GM19397 (cell line): ENCODE data around the gene HCN4.

ENCODE experiments used
- ATAC-seq: cut with Tn5 transposase; IDR thresholded peaks from one replicate; pipeline ENCODE4 v1.9.1; 2021; ENCODE audit warnings: mild to moderate bottlenecking, moderate library complexity; ENCODE audit not compliant: unreplicated experiment

Gene HCN4

DNA sequence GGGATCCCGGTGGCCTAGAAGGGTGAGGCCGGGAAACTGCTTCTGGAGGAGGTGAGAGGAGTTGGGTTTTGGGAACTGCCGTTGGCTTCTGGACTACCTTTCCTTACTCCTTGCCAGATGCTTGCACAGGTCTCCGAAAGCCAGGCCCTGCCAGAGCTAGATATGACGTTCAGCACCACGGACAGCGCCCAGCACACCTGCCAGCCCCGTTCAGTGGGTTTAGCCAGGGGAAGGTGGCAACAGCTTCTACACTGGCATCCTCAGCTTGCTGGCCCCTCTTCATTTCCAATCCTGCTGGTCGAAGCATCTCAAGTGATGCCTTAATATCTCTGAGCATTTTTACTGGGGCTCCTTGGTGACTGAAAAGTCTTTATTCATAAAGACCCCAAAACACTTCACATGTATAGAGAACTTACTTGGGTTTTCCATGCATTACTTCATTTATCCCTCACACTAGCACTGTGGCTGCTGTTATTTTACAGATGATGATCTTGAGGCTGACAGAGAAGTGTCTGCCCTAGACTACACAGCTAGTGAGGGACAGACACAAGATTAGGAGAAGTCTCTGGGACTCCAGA is 21.9 kb downstream of the HCN4 start:
- ATAC-seq, result no peak

DNA sequence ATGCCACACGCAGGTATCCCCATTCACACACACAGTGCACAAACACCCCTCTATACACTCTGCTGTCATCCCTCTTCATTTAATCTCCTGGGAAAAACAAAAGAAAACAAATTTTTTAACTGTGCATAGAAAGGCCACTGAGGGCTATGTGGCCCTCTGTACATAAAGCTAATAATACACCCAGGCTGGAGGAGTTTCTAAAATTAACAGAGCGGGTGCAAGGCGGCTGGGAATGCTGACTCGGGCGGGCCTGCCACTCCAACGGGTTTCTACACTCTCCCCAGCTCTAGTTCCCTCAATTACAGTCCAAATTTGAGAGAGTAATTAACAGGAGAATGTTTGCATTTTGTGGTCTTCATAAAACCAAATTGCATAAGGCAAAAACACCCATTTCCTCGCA is 23.1 kb downstream of the HCN4 start:
- no peak for ATAC-seq

- ATAC-seq, result no peak
Observed at GRCh38 chr15:73344056-73344455, 24.7 kb downstream of the HCN4 start.

DNA sequence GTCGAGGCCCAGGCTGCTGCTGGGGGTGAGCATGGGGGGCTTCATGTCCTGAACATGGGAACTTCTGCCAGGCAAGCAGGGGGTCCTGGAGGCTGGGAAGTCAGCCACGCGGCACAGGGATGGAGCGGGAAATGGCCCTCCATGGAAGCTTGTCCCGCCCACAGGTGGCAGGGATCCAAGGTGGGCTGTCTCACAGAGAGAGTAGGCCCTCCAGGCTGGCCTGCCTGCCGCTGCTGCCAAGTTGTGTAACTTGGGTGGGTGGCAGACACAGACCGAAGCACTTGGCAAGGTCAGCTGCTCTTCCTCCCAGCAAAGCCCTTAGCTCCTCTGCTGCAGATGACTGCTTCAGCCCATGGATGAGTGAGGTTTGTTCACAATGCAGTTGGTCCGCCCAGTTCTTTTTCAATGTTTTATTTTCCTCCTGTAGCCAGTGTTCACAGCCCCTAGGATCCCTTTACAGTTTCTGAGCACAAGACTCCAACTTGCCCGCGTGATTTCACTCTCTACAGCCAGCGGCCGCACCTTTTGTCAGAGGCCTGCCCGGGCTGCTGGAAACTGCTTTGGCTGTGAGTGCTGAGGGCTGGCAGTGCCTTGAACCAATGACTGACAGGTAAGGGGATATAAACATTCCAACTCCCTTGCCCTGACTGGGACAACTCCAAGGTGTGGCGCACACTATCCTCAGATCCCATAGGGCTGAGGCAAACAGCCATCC is 26.7 kb downstream of the HCN4 start:
- no peak for ATAC-seq

GRCh38 chr15:73340502-73341192 is 28.1 kb downstream of the HCN4 start:
- no peak for ATAC-seq

DNA sequence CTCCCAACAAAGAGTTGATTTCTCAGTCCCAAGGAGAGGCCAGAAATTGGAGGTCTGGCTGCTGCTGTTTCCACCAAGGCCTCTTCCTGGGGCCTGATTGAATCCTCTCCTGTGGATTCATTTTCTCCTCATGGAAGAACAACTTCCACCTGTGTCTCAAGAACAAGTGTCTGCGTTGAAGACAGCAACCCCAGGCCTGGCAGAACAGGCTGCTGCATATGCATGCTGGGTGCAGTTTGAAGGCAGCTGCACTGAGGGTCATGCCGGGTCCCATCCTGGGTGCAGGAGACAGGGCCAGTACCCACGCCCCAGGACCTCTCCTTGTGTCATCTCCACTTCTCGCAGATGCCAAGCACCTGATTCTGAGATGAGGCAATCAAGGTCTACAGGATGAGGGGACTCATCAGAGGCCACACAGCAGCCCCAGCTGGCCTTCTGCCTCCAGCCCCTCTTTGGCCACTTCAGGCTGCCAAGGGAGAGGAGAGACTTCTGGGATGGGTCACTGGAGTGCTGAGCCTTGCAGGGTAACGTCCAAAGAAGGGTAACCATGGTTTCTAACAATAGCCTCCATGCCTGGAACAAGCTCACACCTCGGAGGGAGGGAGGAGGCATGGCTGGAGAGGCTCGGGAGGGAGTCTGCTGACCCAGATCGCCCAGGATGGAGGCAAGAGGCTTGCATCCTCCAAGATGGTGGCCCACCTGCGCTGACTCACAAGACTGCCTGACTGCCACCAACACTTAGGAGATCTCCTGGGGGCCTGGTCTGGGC is 30.0 kb downstream of the HCN4 start:
- ATAC-seq, result no peak

DNA sequence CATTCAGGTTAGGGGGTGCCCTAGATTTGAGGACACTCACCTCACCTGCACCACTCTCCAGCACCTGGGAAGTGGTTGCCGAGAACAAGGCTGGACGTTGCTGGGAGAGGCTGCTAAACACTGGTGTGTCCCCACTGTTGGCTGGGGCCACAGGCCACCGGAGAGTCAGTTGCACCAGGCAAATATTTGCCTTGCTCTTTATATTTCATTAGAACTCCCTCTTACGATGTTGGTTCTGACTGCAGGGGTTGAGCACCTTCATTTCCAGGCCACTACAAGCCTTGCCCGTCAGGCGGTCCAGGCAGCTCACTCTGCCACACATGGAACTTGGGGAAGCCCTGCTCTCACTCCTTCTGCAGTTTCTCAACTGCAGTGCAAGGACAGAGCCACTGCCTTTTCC is 30.7 kb downstream of the HCN4 start:
- ATAC-seq, result no peak

GRCh38 chr15:73337187-73337586 is 31.6 kb downstream of the HCN4 start:
- no peak for ATAC-seq

DNA sequence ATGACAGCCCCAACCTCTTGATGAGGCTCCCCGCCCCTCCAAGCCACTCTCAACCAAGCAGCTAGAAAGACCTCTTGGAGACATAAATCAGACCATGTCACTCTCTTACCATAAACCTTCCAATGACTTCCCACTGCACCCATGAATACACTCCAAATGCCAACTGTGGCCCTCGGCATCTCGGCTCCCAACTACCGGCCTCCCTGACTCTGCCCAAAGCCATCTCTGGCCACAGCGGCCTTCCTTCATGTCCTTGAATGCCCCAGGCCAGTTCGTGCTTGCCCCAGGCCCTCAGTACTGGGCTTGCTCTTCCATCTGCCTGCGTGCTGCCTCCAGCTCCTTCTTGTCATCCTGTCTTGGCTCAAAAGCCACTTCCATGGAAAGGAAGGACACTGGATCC is 32.0 kb downstream of the HCN4 start:
- ATAC-seq, result no peak

- no peak for ATAC-seq
Observed at GRCh38 chr15:73335471-73335870, 33.3 kb downstream of the HCN4 start.

GRCh38 chr15:73335026-73335425 is 33.7 kb downstream of the HCN4 start:
- no peak for ATAC-seq

DNA sequence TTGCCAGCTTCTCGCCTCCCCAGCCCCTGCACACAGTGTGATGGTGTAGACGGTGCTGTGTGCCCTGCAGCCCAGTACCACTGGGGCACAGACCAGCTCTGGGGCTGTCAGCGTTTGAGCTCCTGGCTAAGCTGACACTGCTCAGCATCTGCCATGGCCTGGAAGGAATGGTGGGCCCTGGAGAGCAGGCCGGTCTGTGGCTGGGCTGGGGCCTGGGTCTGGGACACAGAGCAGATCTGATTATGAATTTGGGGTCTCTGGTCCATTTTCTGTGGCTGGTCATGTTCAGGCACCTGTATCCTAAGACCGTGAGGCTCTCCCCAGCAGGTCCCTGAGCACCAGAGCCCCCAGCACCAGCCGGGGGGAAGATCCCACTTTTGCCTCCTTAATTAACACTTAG is 34.7 kb downstream of the HCN4 start:
- ATAC-seq, result no peak

GRCh38 chr15:73333001-73333400 is 35.8 kb downstream of the HCN4 start:
- ATAC-seq, result no peak

GRCh38 chr15:73331991-73332925 is 36.5 kb downstream of the HCN4 start:
- no peak for ATAC-seq

DNA sequence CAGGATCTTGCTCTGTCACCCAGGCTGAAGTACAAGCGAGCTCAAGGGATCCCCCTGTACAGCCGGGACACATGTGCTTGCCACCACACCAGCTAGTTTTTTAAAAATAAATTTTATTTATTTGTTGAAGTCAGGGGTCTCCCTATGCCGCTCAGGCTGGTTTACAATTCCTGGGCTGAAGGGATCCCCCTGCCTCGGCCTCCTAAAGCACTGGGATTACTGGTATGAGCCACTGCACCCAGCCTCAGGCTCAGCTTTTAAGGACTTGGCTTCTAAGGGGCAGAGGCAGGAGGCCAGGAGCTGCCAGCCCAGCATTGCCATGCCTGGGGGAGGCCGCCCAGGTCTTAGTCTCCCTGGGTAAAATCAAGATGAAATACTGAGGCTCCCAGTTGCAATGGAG is 37.3 kb downstream of the HCN4 start:
- no peak for ATAC-seq

GRCh38 chr15:73330206-73331051 is 38.3 kb downstream of the HCN4 start:
- no peak for ATAC-seq

GRCh38 chr15:73329501-73330200 is 39.1 kb downstream of the HCN4 start:
- no peak for ATAC-seq

DNA sequence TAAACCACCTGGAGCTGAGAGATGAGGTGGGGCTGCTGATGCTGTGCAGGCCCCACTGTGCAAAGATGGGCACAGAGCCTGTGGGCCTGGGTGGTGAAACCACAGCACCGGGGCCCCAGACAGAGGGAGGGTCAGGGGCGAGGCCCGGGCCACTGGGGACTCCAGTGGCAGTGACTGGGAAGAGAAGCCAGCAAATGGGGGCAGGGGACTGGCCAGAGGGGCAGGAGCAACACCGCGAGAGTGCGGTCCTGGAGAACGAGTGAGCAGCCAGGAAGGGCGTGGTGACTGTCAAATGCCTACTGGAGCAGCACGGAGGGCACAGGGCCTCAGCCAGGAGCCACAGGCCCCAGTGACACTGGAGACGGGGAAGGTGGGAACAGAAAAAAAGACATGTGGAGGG is 39.8 kb downstream of the HCN4 start:
- no peak for ATAC-seq
